ENCODE data around the gene REEP1. TPM values are rescaled to one million over a fixed set of nuclear protein-coding genes. Genes with fewer than 3 reads are reported as not detected.
A peak's percentile ranks its signal among the peaks of the same experiment; 100 is the strongest.

REEP1 gene
- total RNA-seq, 6 experiments from 2014 or later: 0.61 to 1.8 (median 0.85) TPM

DNA sequence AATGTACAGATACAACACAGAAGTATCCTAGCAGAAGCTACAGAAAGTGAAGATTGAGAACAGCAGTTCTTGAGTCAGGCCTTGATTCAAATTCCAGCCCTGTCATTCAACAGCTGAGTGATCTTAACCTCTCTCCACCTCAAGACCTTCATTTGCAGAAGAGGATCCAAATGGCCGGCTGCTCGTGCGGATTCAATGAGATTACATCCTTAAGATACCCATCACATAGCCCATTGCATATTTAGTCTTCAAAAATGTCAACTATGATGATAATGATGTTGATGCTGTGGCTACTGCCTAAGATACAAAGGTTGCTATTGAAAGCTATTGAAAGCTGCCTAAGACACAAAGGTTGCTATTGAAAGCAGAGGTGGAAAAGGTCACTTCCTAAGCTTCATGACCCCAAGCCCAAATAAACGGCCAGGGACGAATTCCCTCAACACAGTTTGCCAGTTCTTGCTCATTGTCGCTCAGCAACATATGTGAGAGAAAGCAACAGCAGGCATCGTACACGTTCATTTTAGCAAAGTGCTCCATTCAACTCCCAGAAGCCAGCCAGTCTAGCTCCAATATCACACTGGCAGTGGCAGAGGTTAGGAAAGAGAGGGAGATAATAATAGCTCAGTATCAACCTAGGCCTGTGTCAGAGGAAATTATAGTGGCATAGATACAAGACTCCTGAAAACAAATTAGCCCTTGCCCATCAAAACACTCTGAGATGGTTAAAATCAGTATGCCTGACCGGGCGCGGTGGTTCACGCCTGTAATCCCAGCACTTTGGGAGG is 102.0 kb downstream of the REEP1 start:
- ATAC-seq (no peak), DNase-seq (no peak)
- Histone ChIP-seq H3K4me1 (no peaks in the 10 kb centered on the region), H3K36me3 (no peaks in the 10 kb centered on the region), H3K27me3 (no peaks in the 10 kb centered on the region), H3K4me3 (no peak overlapping the region), H3K9me3 (no peaks in the 10 kb centered on the region), H3K27ac (no peak overlapping the region)
- intact Hi-C loops (cut with DNase I): no loop called here
- TF ChIP-seq, protein P1, sequence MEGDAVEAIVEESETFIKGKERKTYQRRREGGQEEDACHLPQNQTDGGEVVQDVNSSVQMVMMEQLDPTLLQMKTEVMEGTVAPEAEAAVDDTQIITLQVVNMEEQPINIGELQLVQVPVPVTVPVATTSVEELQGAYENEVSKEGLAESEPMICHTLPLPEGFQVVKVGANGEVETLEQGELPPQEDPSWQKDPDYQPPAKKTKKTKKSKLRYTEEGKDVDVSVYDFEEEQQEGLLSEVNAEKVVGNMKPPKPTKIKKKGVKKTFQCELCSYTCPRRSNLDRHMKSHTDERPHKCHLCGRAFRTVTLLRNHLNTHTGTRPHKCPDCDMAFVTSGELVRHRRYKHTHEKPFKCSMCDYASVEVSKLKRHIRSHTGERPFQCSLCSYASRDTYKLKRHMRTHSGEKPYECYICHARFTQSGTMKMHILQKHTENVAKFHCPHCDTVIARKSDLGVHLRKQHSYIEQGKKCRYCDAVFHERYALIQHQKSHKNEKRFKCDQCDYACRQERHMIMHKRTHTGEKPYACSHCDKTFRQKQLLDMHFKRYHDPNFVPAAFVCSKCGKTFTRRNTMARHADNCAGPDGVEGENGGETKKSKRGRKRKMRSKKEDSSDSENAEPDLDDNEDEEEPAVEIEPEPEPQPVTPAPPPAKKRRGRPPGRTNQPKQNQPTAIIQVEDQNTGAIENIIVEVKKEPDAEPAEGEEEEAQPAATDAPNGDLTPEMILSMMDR (IDR thresholded peaks at IDR 0.05): no peak
- no peak for TF ChIP-seq POLR2A (IDR thresholded peaks at IDR 0.05)
- 69% methylated on average over 7 of the region's 12 CpGs for WGBS (ENCODE audit: insufficient coverage, low coverage, low lambda C conversion rate, missing lambda C conversion rate)

DNA sequence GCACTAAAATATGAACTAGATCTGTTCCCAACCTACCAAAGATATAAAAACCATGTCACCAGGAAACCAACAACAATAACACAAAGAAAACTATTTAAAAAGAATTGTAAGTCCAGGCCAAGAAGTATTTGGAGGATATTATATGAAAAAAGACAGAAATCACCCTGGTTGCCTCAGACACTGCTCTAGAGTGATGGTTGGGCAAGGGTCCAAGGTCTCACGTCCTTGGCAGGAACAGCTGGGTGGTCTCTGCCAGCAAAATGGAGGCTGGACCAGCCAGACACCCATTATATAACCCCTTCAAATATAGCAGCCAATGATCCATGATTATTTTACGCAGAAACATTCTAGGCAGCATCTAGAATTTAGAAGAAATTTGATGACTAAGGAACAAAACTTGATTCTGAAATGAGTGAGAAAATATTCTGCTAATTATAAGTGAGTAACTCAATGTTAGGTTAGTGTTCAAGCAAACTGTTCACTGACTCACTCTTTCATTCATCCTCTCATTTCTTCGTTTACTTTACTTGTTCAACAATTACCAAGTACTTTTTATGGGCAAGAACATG is 102.8 kb downstream of the REEP1 start:
- DNase-seq (no peak), ATAC-seq (no peak)
- H3K27me3 ChIP-seq: no peaks in the 10 kb centered on the region
- no peak overlapping the region for H3K27ac ChIP-seq
- intact Hi-C loops (cut with DNase I): no loop called here
- WGBS (ENCODE audit: insufficient coverage, low coverage, low lambda C conversion rate, missing lambda C conversion rate): 62% methylated on average over 3 of the region's 3 CpGs
- H3K4me1 ChIP-seq: no peaks in the 10 kb centered on the region
- no peaks in the 10 kb centered on the region for H3K36me3 ChIP-seq
- TF ChIP-seq, protein P1 (IDR thresholded peaks at IDR 0.05): no peak
- TF ChIP-seq POLR2A (IDR thresholded peaks at IDR 0.05): no peak
- H3K4me3 ChIP-seq: no peak overlapping the region
- no peaks in the 10 kb centered on the region for H3K9me3 ChIP-seq

DNA sequence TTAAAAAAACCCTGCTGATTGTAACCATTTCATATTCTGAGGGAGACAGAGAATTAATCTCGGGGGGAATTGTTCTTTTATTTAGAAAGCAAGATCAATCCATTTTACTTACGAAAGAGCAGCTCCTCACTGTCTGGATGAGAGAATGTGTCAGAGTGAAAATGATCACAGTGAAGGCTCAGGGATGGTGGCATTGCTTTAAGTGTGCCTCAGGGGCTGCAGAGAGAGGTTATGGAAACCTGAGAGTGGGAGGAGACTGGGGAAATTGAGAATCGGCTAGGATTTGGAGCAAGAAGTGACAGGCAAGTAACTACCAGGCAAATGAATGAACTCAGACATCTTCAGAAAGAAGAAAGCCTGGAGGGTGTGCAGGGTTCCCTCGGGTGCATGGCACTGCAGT is 104.0 kb downstream of the REEP1 start:
- ATAC-seq (no peak), DNase-seq (no peak)
- no peaks in the 10 kb centered on the region for H3K9me3 ChIP-seq
- intact Hi-C loops (cut with DNase I): no loop called here
- TF ChIP-seq POLR2A (IDR thresholded peaks at IDR 0.05): no peak
- H3K27me3 ChIP-seq: no peaks in the 10 kb centered on the region
- H3K4me3 ChIP-seq: no peak overlapping the region
- H3K4me1 ChIP-seq: no peaks in the 10 kb centered on the region
- 36% methylated on average over 4 of the region's 4 CpGs for WGBS (ENCODE audit: insufficient coverage, low coverage, low lambda C conversion rate, missing lambda C conversion rate)
- H3K27ac ChIP-seq: no peak overlapping the region
- H3K36me3 ChIP-seq: no peaks in the 10 kb centered on the region

DNA sequence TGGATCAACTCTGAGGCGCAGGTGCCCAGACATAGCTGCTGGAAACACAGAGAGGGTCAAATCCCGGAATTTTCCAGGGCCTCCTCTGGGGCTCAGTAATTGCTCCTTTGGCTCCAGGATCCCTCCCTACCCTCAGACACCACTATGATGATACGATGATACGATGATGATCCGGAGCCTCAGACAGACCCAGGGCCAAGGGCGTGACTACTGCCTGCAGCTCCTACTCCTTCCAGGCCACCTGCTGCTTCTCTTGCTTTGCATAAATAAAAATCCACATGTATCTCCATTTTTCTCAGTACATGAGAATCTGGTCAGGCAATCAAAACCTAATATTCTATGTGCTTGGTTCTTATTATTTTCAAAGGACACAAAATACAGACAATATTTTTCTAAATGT is 104.5 kb downstream of the REEP1 start:
- no peaks in the 10 kb centered on the region for H3K27me3 ChIP-seq
- H3K27ac ChIP-seq: no peak overlapping the region
- TF ChIP-seq, protein P1 (IDR thresholded peaks at IDR 0.05): no peak
- no peak for TF ChIP-seq POLR2A (IDR thresholded peaks at IDR 0.05)
- no CpG with 5 or more reads among the region's 6 CpGs for WGBS (ENCODE audit: insufficient coverage, low coverage, low lambda C conversion rate, missing lambda C conversion rate)
- DNase-seq (no peak), ATAC-seq (no peak)
- no peaks in the 10 kb centered on the region for H3K36me3 ChIP-seq
- no peaks in the 10 kb centered on the region for H3K4me1 ChIP-seq
- no peaks in the 10 kb centered on the region for H3K9me3 ChIP-seq
- no peak overlapping the region for H3K4me3 ChIP-seq
- intact Hi-C loops (cut with DNase I): no loop called here

DNA sequence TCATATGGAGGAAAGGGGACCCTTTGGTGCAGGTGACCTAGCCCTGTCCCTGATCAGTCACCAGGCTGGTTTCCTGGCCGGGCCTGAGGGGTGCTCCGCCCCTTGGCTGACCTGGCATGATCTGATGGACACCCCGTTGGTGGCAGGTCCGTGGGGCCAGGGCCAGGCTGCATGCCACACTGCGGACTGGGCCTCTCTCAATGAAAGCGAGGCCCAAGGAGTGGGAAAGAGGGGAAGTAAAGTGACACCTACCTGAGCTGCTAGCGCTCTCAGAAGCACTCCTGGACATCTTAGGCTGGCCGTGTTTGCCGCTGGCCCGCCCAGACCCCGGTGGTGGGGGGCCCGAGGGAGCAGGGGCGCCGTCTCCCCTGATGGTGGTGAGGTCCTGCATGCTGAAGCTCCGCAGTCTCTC is 105.0 kb downstream of the REEP1 start:
- peak in 1 of 4 donors; percentile 8 for ATAC-seq
- WGBS (ENCODE audit: insufficient coverage, low coverage, low lambda C conversion rate, missing lambda C conversion rate): no CpG with 5 or more reads among the region's 15 CpGs

More for the DNA sequence above, 105.0 kb downstream of the REEP1 start:
- no peak for DNase-seq
- no peak overlapping the region for H3K27ac ChIP-seq
- H3K36me3 ChIP-seq: no peaks in the 10 kb centered on the region
- TF ChIP-seq, protein P1 (IDR thresholded peaks at IDR 0.05): no peak
- TF ChIP-seq POLR2A (IDR thresholded peaks at IDR 0.05): no peak
- intact Hi-C loops (cut with DNase I): no loop called here
- H3K4me3 ChIP-seq: no peak overlapping the region
- no peaks in the 10 kb centered on the region for H3K4me1 ChIP-seq
- H3K9me3 ChIP-seq: no peaks in the 10 kb centered on the region
- no peaks in the 10 kb centered on the region for H3K27me3 ChIP-seq
